GM21528 (cell line): ENCODE results near the gene RFK.

Source experiments
- ATAC-seq: cut with Tn5 transposase; IDR thresholded peaks from one replicate; pipeline ENCODE4 v1.9.1; 2021; ENCODE audit warnings: mild to moderate bottlenecking, moderate library complexity; ENCODE audit not compliant: unreplicated experiment, low FRiP score

The RFK gene

DNA sequence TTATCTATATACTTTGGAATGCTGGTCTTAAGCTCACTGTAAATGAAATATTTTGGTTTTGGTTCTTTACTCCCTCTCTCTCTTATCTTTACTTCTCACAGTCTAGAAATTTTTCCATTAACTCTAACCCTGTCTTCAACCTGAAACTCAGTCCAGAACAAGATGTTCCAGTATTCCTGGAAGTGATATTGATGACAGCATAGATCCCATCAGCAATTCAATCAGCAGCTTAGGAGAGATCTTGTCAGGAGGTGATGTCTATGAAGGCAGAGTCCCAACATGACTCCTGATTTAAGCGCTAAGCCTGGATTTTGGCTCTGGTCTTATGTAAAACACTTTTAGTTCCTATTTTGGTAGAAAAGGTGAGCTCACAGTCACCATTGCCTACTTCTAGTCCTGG lies 52.6 kb downstream of the RFK start:
- no peak for ATAC-seq

DNA sequence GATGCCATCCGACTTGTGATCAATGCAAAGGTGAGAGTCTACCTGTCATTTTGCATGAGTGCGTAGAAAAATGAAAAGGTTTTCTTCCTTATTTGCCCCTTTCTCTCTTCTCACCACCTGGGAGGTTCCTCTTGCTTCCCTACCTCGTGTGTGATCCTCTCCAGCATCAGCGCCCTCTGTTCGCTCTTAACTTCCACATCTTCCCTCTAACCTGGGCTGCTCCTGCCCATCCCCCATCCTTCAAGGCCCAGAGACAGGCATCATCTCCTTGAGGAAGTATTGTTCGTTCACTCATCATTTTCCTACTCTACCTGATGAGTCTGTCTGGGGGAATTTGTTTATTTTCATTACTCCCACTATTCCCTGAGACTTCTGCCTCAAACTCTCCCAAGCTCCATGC lies 55.8 kb downstream of the RFK start:
- ATAC-seq, result no peak

DNA sequence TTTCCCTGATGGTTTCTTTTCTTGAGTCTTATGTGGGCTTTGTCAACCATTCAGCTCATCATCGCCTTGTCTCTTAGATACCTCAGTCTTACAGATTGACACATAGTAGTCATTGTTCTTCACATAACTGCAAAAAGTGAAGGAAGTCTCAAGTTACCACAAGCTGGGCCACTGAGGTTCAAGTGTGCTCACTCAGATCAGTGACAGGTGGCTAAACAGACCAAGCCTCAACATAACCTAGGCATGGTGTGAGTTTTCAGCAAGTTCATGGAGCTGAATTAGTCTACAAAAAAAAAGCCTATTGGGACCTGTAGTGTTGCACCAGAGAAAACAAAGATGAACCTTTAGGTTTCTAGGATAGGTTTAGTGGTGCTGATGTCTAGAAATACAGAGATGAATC lies 58.2 kb downstream of the RFK start:
- ATAC-seq, result no peak
